Epithelial cell of esophagus (primary cell): ENCODE measurements around the gene GHRH.
A peak's percentile ranks its signal among the peaks of the same experiment; 100 is the strongest.

Experiments used
- DNase-seq: peaks from one replicate; pipeline ENCODE4 v3.0.0; 2010; ENCODE audit warnings: low read depth
- H3K4me3 ChIP-seq: 2 replicates; pipeline ENCODE4 v1.5.1; 2011; ENCODE audit warnings: mild to moderate bottlenecking, low read length, control low read depth
- TF ChIP-seq, protein P1 (sequence below): IDR thresholded peaks from 2 replicates; pipeline ENCODE4 v1.5.1; 2011; ENCODE audit warnings: low read depth, mild to moderate bottlenecking, low read length, control low read depth, inconsistent platforms; ENCODE audit not compliant: insufficient read depth; ENCODE audit errors: missing control alignments

GHRH gene

DNA sequence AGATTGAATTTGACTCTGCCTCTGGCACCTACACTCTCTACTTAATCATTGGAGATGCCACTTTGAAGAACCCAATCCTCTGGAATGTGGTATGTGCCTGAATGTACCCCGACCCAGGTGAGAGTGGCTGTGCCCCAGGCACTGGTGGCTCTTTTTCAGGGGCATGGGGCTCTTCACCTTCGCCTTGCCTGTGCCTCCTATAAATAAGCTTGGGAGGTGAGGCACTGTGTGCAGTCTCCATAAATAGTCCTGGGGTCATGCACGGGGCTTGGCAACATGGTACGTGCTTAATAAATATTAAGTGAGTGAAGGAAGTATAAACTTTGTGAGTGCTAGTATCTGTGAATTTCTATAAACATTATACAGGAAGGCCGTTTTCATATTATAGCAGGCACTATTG lies 33.0 kb downstream of the GHRH start:
- TF ChIP-seq, protein P1, sequence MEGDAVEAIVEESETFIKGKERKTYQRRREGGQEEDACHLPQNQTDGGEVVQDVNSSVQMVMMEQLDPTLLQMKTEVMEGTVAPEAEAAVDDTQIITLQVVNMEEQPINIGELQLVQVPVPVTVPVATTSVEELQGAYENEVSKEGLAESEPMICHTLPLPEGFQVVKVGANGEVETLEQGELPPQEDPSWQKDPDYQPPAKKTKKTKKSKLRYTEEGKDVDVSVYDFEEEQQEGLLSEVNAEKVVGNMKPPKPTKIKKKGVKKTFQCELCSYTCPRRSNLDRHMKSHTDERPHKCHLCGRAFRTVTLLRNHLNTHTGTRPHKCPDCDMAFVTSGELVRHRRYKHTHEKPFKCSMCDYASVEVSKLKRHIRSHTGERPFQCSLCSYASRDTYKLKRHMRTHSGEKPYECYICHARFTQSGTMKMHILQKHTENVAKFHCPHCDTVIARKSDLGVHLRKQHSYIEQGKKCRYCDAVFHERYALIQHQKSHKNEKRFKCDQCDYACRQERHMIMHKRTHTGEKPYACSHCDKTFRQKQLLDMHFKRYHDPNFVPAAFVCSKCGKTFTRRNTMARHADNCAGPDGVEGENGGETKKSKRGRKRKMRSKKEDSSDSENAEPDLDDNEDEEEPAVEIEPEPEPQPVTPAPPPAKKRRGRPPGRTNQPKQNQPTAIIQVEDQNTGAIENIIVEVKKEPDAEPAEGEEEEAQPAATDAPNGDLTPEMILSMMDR = no peak
- no peak overlapping the region for H3K4me3 ChIP-seq
- no peak for DNase-seq

DNA sequence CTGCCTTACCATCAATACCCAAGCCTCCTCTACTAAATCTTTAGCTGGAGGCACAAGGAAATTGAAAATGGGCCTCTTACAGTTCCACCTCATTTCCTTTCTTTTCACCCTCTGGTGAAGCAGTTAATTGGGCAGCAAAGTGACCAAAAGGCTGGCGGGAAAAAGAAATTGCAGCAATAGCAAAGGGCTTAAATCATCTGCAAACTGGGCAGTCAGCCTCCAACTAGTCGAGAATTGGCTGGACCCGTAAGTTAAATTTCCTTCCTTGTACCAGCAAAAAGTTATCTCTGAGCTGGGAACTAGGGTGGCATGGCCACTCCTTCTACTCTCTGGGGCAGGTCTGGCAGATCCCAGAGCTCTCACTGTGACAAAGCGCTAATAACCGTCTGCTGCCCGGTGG lies 33.5 kb downstream of the GHRH start:
- TF ChIP-seq, protein P1 = no peak
- DNase-seq = no peak
- no peak overlapping the region for H3K4me3 ChIP-seq

DNA sequence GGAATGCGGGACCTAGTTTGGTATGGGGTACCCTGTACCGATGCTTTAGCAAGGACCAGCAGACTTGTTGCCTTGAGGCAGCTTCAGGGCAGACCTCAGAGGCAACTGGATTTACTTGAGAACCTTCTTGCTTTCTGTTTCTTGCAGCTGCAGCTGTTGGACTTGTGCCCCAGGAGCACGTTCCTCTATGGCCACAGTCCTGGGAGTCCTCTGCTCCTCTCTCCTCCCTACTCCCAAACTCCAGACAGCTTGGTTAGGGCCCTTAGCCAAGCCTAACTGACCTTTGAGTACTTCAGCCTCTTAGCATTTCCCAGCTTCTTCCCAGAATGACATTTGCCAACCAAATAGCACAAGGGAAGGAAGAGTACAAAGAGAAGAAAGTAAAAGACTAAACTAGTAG lies 34.7 kb downstream of the GHRH start:
- TF ChIP-seq, protein P1 = no peak
- no peak overlapping the region for H3K4me3 ChIP-seq
- DNase-seq = no peak

DNA sequence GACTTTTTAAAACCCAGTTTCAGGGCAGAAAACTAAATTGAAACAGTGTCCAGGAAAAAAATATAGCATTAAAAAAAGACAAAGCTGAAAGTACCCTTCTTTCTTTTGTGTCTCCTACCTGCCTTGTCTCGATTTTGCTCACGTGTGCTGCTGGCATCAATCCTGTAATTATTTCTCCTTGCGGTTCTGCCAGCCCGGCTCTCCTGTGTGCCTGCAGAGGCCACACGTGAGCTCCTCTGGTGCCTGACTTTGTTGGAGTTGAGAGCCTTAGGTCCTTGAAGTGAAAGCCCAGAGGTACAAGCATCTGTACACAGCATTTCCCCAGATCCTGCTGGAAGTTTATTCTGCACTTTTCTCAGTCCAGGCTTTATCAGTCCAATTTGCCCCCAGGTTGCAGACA lies 36.5 kb downstream of the GHRH start:
- TF ChIP-seq, protein P1 = no peak
- no peak overlapping the region for H3K4me3 ChIP-seq
- DNase-seq = no peak

DNA sequence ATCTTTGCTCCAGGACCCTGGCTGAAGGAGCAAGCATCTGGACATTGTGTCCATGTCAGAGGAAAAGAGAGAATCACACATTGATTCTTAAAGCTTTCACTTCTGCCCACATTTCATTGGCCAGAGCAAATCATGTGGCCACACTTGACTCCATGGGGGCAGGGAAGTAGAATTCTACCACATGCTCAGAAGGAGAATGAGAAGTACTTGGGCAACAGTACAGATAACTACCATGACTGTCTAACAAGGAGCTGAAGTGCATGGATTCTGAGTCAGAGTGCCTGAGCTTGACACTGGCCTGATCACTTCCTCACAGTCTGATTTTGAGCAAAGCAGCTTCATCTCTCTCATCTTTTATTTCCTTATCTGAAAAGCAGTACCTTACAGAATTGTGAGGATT lies 38.6 kb downstream of the GHRH start:
- DNase-seq = peak; percentile 90
- no peak overlapping the region for H3K4me3 ChIP-seq
- TF ChIP-seq, protein P1 = no peak

DNA sequence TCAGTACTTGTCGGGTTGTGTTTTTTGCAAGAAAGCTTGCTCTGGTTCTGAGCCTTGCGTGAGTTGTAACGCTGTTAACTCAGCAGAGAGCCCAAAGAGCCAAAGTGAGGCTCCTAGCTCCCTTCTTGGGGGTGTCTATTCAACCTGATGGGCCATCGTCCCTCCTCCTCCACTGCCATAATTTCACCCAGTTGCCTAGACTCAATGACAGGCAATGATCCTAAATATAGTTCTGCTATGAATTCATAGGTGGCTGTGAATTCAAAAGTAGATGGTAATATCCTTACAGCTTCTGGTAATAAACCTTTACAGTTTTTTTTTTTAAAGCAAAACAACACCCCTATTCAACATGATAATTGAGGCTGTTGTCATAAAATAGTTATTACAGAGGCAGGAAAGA lies 39.5 kb downstream of the GHRH start:
- TF ChIP-seq, protein P1 = no peak
- H3K4me3 ChIP-seq = no peak overlapping the region
- no peak for DNase-seq

DNA sequence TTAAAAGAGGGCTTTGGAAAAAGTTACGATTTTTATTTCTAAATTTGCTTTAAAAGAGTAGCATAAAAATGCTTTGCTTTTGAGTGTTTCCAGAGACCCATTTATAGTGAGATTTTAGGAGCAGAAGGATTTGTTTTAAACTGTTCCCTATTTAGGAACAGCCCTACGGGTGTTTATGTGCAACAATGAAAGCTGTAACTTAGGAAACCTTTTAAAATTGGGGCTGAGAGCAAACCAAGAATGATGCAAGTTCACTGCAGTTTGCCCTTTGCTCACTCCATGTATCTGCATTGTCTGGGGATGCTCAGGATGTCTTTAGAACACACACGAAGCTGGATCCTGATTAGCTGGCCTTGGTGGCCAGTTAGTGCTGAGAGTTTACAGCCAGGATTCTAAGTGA lies 40.9 kb downstream of the GHRH start:
- no peak overlapping the region for H3K4me3 ChIP-seq
- TF ChIP-seq, protein P1 = no peak
- no peak for DNase-seq
